KMS-11 (cell line): ENCODE measurements around the gene SPOCD1.

Experiments
- H2AFZ ChIP-seq: fragments of 200-600 bp; sonication (generic); 2 replicates; pipeline ENCODE4 v1.6.1; 2016; ENCODE audit warnings: antibody characterized with exemption, mixed run types, low read depth
- H3K27ac ChIP-seq: fragments of 200-600 bp; sonication (generic); 2 replicates; pipeline ENCODE4 v1.6.1; 2016; ENCODE audit warnings: mild to moderate bottlenecking, mixed run types
- H3K27me3 ChIP-seq: fragments of 200-600 bp; sonication (generic); 2 replicates; pipeline ENCODE4 v1.6.1; 2017; ENCODE audit warnings: mild to moderate bottlenecking, low read depth, mixed run types, moderate library complexity; ENCODE audit not compliant: insufficient read depth
- H3K36me3 ChIP-seq: fragments of 200-600 bp; sonication (generic); 2 replicates; pipeline ENCODE4 v1.6.1; 2017; ENCODE audit warnings: mild to moderate bottlenecking, mixed run types; ENCODE audit not compliant: insufficient read depth
- H3K4me1 ChIP-seq: fragments of 200-600 bp; sonication (generic); 2 replicates; pipeline ENCODE4 v1.6.1; 2016; ENCODE audit warnings: mild to moderate bottlenecking, low read depth, mixed run types; ENCODE audit not compliant: poor library complexity, severe bottlenecking
- H3K4me2 ChIP-seq: fragments of 200-600 bp; sonication (generic); 2 replicates; pipeline ENCODE4 v1.7.0; 2016; ENCODE audit warnings: mild to moderate bottlenecking, mixed run types
- H3K4me3 ChIP-seq: fragments of 200-600 bp; sonication (generic); IDR thresholded peaks from 2 replicates; pipeline ENCODE4 v1.6.1; 2017; ENCODE audit warnings: low read depth, low read length, mixed read lengths; ENCODE audit not compliant: insufficient read depth
- H3K79me2 ChIP-seq: fragments of 200-600 bp; sonication (generic); 2 replicates; pipeline ENCODE4 v1.6.1; 2016; ENCODE audit warnings: low read depth, mixed run types; ENCODE audit not compliant: insufficient read depth
- H3K9ac ChIP-seq: fragments of 200-600 bp; sonication (generic); 2 replicates; pipeline ENCODE4 v1.6.1; 2016; ENCODE audit warnings: mild to moderate bottlenecking, mixed run types
- H4K20me1 ChIP-seq: fragments of 200-600 bp; sonication (generic); 2 replicates; pipeline ENCODE4 v1.6.1; 2016; ENCODE audit warnings: mild to moderate bottlenecking, mixed run types; ENCODE audit not compliant: insufficient read depth
- TF ChIP-seq, protein P1 (sequence below): fragments of 200-600 bp; sonication (generic); conservative IDR thresholded peaks from 2 replicates; pipeline ENCODE4 v1.6.1; 2017; ENCODE audit warnings: low read depth, mild to moderate bottlenecking, antibody characterized with exemption, low read length, moderate library complexity, mixed read lengths

SPOCD1 gene

DNA sequence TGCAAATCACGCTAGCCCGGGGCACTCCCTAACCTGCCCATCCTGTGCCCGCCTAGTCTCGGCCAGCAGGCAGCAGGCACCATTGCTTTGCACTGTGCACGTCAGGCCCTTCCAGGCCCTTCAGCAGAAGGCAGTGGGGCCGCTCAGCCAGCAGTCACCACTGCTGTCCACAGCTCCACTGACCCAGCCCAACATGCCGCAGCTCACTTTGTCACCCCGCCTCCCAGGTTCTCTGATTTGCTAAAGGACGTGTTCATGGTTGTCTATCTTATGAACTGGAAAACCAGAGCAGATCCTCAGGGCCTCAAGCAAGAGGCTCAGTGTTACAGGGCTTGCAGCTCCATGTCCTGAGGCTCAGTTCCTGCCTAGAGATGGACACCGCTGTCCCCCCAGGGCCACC lies 14.2 kb upstream of the SPOCD1 start:
- Histone ChIP-seq H3K79me2 (no peaks in the 10 kb centered on the region), H3K36me3 (no peaks in the 10 kb centered on the region), H3K27ac (no peak overlapping the region), H3K4me1 (no peaks in the 10 kb centered on the region), H3K4me2 (no peak overlapping the region), H3K4me3 (no peak overlapping the region), H3K27me3 (no peaks in the 10 kb centered on the region), H3K9ac (no peak overlapping the region), H4K20me1 (no peaks in the 10 kb centered on the region), H2AFZ (no peak overlapping the region)
- TF ChIP-seq, protein P1, sequence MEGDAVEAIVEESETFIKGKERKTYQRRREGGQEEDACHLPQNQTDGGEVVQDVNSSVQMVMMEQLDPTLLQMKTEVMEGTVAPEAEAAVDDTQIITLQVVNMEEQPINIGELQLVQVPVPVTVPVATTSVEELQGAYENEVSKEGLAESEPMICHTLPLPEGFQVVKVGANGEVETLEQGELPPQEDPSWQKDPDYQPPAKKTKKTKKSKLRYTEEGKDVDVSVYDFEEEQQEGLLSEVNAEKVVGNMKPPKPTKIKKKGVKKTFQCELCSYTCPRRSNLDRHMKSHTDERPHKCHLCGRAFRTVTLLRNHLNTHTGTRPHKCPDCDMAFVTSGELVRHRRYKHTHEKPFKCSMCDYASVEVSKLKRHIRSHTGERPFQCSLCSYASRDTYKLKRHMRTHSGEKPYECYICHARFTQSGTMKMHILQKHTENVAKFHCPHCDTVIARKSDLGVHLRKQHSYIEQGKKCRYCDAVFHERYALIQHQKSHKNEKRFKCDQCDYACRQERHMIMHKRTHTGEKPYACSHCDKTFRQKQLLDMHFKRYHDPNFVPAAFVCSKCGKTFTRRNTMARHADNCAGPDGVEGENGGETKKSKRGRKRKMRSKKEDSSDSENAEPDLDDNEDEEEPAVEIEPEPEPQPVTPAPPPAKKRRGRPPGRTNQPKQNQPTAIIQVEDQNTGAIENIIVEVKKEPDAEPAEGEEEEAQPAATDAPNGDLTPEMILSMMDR: no peak

DNA sequence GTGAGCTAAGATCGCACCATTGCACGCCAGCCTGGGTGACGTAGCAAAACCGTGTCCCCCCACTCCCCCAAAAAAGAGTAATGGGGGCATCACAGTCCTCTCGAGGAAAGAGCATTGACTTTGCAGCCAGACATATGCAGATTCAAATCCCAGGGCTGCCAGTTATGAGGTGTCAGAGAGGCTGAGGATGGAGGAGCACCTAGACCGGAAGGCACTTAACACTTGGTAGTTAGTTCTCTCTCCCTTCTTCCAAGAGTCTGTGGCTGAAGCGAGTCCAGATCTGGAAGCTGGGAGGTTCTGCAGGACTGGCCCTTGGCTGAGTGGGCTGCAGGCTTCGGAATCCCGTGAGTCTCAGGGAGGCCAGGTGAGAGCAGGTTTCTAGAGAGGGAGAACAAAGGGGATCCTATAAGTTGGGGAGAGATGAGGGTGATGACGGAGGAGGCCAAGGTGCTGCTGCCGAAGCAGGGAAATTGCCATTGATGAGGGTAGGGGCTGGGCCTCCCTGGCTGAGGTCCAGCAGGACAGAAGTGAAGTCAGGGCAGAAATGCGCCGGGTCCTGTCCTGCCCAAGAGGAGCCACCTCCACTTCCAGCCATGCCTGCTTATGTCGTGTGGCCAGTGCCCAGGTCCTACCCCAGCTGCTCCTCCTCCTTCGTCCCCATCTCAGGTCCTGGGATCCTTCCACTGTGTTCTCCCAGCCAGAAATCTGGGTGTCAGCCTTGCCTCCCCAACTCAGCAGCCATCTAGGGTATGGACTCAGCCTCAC lies 13.3 kb upstream of the SPOCD1 start:
- H4K20me1 ChIP-seq: no peaks in the 10 kb centered on the region
- no peaks in the 10 kb centered on the region for H3K27me3 ChIP-seq
- no peak overlapping the region for H3K27ac ChIP-seq
- H3K36me3 ChIP-seq: no peaks in the 10 kb centered on the region
- H3K4me1 ChIP-seq: no peaks in the 10 kb centered on the region
- H3K4me2 ChIP-seq: no peak overlapping the region
- TF ChIP-seq, protein P1: no peak
- no peak overlapping the region for H3K4me3 ChIP-seq
- no peaks in the 10 kb centered on the region for H3K79me2 ChIP-seq
- H3K9ac ChIP-seq: no peak overlapping the region
- no peak overlapping the region for H2AFZ ChIP-seq

DNA sequence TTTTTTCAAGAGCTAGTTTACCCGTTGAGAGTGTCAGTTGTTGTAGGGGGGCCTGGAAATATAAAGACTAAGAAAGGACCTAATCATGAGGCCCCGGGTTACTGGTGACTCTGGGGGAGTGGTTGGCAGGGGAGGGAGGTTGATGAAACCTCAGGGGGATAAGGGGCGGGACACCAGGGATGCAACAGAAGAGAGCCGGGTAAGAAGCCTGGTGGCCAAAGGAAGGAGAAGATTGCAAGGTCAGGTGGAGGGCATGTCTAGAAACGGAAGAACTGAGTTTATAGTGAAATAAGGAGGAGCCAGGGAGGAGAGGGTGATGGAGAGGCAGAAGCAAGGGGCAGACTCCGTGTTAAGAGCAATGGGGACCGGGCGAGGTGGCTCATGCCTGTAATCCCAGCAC lies 12.5 kb upstream of the SPOCD1 start:
- H3K79me2 ChIP-seq: no peaks in the 10 kb centered on the region
- H3K4me2 ChIP-seq: no peak overlapping the region
- H3K36me3 ChIP-seq: no peaks in the 10 kb centered on the region
- no peak overlapping the region for H3K27ac ChIP-seq
- TF ChIP-seq, protein P1: no peak
- H3K9ac ChIP-seq: no peak overlapping the region
- no peak overlapping the region for H2AFZ ChIP-seq
- H3K4me3 ChIP-seq: no peak overlapping the region
- H3K27me3 ChIP-seq: no peaks in the 10 kb centered on the region
- no peaks in the 10 kb centered on the region for H4K20me1 ChIP-seq
- H3K4me1 ChIP-seq: no peaks in the 10 kb centered on the region

DNA sequence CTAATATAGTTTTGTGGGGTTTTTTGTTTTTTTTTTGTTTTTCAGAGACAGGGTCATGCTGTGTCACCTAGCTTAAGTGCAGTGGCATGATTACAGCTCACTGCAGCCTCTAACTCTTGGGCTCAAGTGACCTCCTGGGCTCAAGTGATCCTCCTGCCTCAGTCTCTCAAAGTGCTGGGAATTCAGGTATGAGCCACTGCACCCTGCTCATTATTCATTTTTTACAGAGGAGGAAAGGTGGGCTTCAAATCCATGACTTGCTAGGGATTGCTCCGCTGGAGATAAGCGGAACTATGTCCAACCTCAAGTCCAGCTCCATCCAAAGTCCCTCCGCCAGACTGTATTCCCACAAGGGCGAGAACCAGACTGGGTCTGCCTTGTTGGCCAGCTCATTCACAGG lies 8.0 kb upstream of the SPOCD1 start:
- no peaks in the 10 kb centered on the region for H4K20me1 ChIP-seq
- H3K27ac ChIP-seq: no peak overlapping the region

More for the DNA sequence above, 8.0 kb upstream of the SPOCD1 start:
- TF ChIP-seq, protein P1: no peak
- H3K27me3 ChIP-seq: no peaks in the 10 kb centered on the region
- H3K9ac ChIP-seq: no peak overlapping the region
- no peaks in the 10 kb centered on the region for H3K36me3 ChIP-seq
- H3K4me2 ChIP-seq: no peak overlapping the region
- H3K4me1 ChIP-seq: no peaks in the 10 kb centered on the region
- no peaks in the 10 kb centered on the region for H3K79me2 ChIP-seq
- no peak overlapping the region for H2AFZ ChIP-seq
- H3K4me3 ChIP-seq: no peak overlapping the region
